GM18907 (cell line): ENCODE results near the gene C1QTNF7.
A peak's percentile ranks its signal among the peaks of the same experiment; 100 is the strongest.

Source experiments
- ATAC-seq: cut with Tn5 transposase; IDR thresholded peaks from one replicate; pipeline ENCODE4 v1.9.1; 2021; ENCODE audit warnings: mild to moderate bottlenecking, moderate library complexity; ENCODE audit not compliant: unreplicated experiment

C1QTNF7 gene

GRCh38 chr4:15427701-15428100 lies at the start of gene C1QTNF7:
C1QTNF7 (plus strand) TSS chr4:15428033; CDS start chr4:15435744, 7,711 bp downstream.
- ATAC-seq, result no peak

GRCh38 chr4:15378062-15378461 lies 49.8 kb upstream of the C1QTNF7 start:
- ATAC-seq, result no peak

GRCh38 chr4:15378493-15378892 lies 49.3 kb upstream of the C1QTNF7 start:
- no peak for ATAC-seq

GRCh38 chr4:15381806-15382338 lies 46.0 kb upstream of the C1QTNF7 start:
- no peak for ATAC-seq

GRCh38 chr4:15382669-15383273 lies 45.1 kb upstream of the C1QTNF7 start:
- no peak for ATAC-seq

- no peak for ATAC-seq
Measured at GRCh38 chr4:15385515-15385914, 42.3 kb upstream of the C1QTNF7 start.

- no peak for ATAC-seq
Measured at GRCh38 chr4:15385928-15386327, 41.9 kb upstream of the C1QTNF7 start.

- ATAC-seq, result no peak
Measured at GRCh38 chr4:15390494-15390893, 37.3 kb upstream of the C1QTNF7 start.

GRCh38 chr4:15392053-15392805 lies 35.6 kb upstream of the C1QTNF7 start:
- ATAC-seq, result no peak

- ATAC-seq, result no peak
Measured at GRCh38 chr4:15395311-15395710, 32.5 kb upstream of the C1QTNF7 start.

GRCh38 chr4:15396157-15396800 lies 31.6 kb upstream of the C1QTNF7 start:
- peak; percentile 84 for ATAC-seq

GRCh38 chr4:15398001-15398400 lies 29.8 kb upstream of the C1QTNF7 start:
- ATAC-seq, result no peak

- ATAC-seq, result no peak
Measured at GRCh38 chr4:15398732-15399131, 29.1 kb upstream of the C1QTNF7 start.

- ATAC-seq, result no peak
Measured at GRCh38 chr4:15400226-15400625, 27.6 kb upstream of the C1QTNF7 start.

- peak; percentile 80 for ATAC-seq
Measured at GRCh38 chr4:15400981-15401671, 26.7 kb upstream of the C1QTNF7 start.

- no peak for ATAC-seq
Measured at GRCh38 chr4:15402146-15402545, 25.7 kb upstream of the C1QTNF7 start.

GRCh38 chr4:15402974-15403373 lies 24.9 kb upstream of the C1QTNF7 start:
- ATAC-seq, result no peak

- ATAC-seq, result no peak
Measured at GRCh38 chr4:15405018-15405417, 22.8 kb upstream of the C1QTNF7 start.

GRCh38 chr4:15410750-15411149 lies 17.1 kb upstream of the C1QTNF7 start:
- ATAC-seq, result no peak

GRCh38 chr4:15412461-15412860 lies 15.4 kb upstream of the C1QTNF7 start:
- no peak for ATAC-seq

GRCh38 chr4:15413010-15413622 lies 14.7 kb upstream of the C1QTNF7 start:
- ATAC-seq, result no peak
